Immature natural killer cell (primary cell): ENCODE results near the gene PLA2G4A. TPM values are rescaled to one million over a fixed set of nuclear protein-coding genes. Genes with fewer than 3 reads are reported as not detected.
"Not testable (repeated sequence)": the region's sequence is repeated elsewhere in the genome, so short reads cannot be mapped to it uniquely, and the experiment has no call there.

Experiments
- DNase-seq, 3 donors: peaks; one replicate each; pipeline ENCODE4 v3.0.0; 2022; ENCODE audit warnings: mixed read lengths in 1 of 3
- H3K27ac Mint-ChIP-seq, 6 donors: one replicate each; pipeline ENCODE4 v1.8.0; 2020; ENCODE audit warnings: mixed read lengths in 6 of 6, mild to moderate bottlenecking in 5 of 6, inconsistent platforms in 4 of 6, moderate library complexity in 3 of 6
- H3K27me3 Mint-ChIP-seq, 3 donors: one replicate each; pipeline ENCODE4 v1.8.0; 2020 to 2021; ENCODE audit warnings: low read depth in 3 of 3, mild to moderate bottlenecking in 3 of 3, mixed read lengths in 3 of 3, moderate library complexity in 3 of 3, inconsistent platforms in 1 of 3
- H3K36me3 Mint-ChIP-seq, 3 donors: one replicate each; pipeline ENCODE4 v1.8.0; 2020; ENCODE audit warnings: mixed read lengths in 3 of 3, inconsistent platforms in 2 of 3, mild to moderate bottlenecking in 2 of 3
- H3K4me1 Mint-ChIP-seq, 2 donors: one replicate each; pipeline ENCODE4 v1.8.0; 2020; ENCODE audit warnings: inconsistent platforms in 2 of 2, mild to moderate bottlenecking in 2 of 2, mixed read lengths in 2 of 2, moderate library complexity in 1 of 2
- H3K4me3 Mint-ChIP-seq, 5 donors: one replicate each; pipeline ENCODE4 v1.8.0; 2020; ENCODE audit warnings: mild to moderate bottlenecking in 5 of 5, mixed read lengths in 5 of 5, inconsistent platforms in 3 of 5, moderate library complexity in 3 of 5
- H3K9me3 Mint-ChIP-seq, 6 donors: one replicate each; pipeline ENCODE4 v1.8.0; 2020; ENCODE audit warnings: mild to moderate bottlenecking in 6 of 6, mixed read lengths in 6 of 6, inconsistent platforms in 4 of 6, moderate library complexity in 3 of 6
- polyA plus RNA-seq, 3 donors: library from polyadenylated mRNA; unstranded; fragments of 300-500 nt; fragmentation: Illumina TruSeq; gene quantifications; one replicate each; pipeline ENCODE4 v1.2.3, GENCODE V29; 2021

The PLA2G4A gene
- polyA plus RNA-seq, 3 donors from 2014 or later: not detected

DNA sequence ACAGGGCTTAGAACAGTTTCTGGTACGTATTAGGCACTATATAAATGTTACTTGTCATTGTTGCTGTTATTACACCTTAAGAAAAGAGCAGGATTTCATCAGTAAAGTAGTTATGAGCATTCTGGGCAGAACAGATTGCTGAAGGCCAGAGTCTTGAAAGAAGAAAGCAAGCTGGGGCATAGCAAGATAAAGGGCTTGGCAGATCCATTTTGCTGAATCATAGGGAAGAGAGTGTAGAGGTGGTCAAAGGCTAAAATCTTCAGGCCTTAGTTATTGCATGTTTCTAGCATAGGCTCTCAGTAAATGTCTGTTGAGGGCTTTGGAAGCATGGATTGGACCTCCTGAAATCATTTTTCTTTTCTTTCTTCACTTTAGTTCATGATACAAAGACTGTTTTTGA, 67.5 kb downstream of the PLA2G4A start:
- peaks cover 0 to 3% (median 0%) of the 10 kb centered on the region in 3 donors for H3K27me3 Mint-ChIP-seq
- H3K4me1 Mint-ChIP-seq: no peaks in the 10 kb centered on the region
- H3K27ac Mint-ChIP-seq: no peak overlapping the region
- peaks cover 0 to 14% (median 7%) of the 10 kb centered on the region in 6 donors for H3K9me3 Mint-ChIP-seq
- no peak for DNase-seq
- no peaks in the 10 kb centered on the region for H3K36me3 Mint-ChIP-seq
- H3K4me3 Mint-ChIP-seq: no peak overlapping the region

DNA sequence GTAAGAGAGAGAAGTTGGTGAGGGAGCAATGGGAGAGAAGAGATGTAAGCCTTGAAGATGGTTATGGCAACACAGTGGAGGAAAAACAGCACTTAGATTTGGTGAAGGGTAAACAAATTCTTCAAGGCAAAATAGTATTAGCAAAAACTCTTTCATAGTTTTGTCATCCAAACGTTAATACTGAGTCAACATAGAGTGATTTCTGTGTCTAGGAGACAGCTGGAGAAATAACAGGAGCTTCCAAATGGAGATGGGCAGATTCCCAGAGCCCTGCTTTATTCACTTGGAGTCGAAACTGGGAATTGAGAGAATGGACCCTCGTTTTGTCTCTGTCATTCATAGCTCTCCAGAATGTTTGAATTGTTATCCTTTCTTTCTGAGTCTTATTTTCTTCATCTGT, 68.3 kb downstream of the PLA2G4A start:
- Mint-ChIP-seq H3K9me3 (peaks cover 0 to 12% (median 7%) of the 10 kb centered on the region in 6 donors), H3K36me3 (no peaks in the 10 kb centered on the region), H3K27me3 (peaks cover 0 to 3% (median 0%) of the 10 kb centered on the region in 3 donors), H3K4me3 (no peak overlapping the region), H3K4me1 (no peaks in the 10 kb centered on the region), H3K27ac (no peak overlapping the region)
- no peak for DNase-seq

DNA sequence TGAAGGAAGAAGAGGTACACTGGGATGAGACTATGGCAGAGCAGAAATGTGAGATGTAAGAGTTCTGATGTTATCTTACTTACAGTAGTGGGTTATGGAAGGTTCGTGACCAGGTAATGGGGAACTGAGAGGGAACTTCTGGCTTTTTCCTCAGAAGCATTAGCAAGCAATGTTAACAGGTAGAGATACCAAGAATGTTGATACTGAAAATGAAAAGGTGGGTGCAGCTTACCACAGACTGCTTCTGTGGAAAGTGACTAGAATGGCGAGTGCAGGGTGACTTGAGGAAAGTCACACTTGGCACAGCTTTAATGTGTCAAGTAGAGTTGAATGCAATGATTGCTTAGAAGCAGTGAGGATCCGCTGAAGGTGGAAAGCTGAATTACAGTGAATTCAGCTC, 70.8 kb downstream of the PLA2G4A start:
- Mint-ChIP-seq H3K4me1 (no peaks in the 10 kb centered on the region), H3K27me3 (peaks cover 0 to 3% (median 2%) of the 10 kb centered on the region in 3 donors), H3K4me3 (no peak overlapping the region), H3K36me3 (no peaks in the 10 kb centered on the region), H3K9me3 (peaks cover 0 to 14% (median 7%) of the 10 kb centered on the region in 6 donors), H3K27ac (no peak overlapping the region)
- no peak for DNase-seq

DNA sequence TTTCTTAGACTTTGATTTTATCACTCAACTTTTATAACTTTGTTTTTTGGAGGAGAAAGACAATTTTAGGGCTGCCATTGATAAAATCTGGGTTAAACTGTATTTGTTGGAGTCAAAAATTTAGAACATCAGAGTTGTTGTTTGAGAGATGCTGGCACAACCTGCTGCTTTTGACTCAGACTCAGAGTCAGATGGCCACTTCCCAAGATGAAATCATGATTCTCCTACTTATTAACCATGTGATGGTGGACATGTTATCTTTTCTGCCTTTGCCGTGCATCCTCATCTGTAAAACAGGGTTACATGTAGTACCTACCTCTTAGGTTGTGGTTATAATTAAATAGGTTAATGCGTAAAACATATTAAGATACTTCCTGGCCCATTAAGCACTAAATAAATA, 71.2 kb downstream of the PLA2G4A start:
- Mint-ChIP-seq H3K4me3 (no peak overlapping the region), H3K27me3 (peaks cover 0 to 3% (median 2%) of the 10 kb centered on the region in 3 donors), H3K27ac (no peak overlapping the region), H3K36me3 (no peaks in the 10 kb centered on the region), H3K4me1 (no peaks in the 10 kb centered on the region), H3K9me3 (peaks cover 0 to 14% (median 7%) of the 10 kb centered on the region in 6 donors)
- no peak for DNase-seq

DNA sequence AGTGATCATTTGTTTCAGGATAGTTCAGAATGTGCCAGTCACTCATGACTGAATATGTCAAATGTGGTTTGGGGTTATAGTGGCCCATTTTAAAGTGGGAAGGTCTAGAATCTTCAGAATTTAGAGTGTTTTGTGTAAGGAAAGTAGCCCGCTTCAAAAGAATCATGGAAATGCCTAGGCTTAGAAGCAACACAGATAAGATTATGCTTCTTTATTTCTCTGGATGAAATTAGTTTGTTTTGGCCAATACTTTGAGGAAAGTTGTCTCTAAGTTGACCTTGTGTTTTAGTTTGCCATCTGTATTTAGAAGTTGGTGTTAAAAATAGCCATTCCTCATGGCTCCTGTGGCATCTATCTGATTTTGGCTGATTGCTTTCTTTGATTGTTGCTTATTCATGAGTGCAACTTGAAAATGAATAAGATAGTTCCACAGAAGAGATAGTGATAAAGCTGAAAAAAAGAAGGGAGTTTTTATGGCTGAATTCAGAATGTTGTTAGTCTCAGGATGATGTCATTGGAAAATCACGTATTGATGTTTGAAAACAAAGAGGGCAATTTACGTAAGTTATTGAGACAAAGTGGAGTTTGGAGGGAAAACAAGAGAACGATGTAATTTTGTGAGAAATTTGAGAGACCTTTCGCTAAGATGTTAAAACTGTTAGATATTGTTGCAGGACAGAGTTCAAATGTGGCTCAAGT, 71.9 kb downstream of the PLA2G4A start:
- Mint-ChIP-seq H3K4me1 (no peaks in the 10 kb centered on the region), H3K27ac (no peak overlapping the region), H3K36me3 (no peaks in the 10 kb centered on the region), H3K4me3 (no peak overlapping the region), H3K9me3 (peaks cover 0 to 14% (median 7%) of the 10 kb centered on the region in 6 donors), H3K27me3 (peaks cover 0 to 2% (median 0%) of the 10 kb centered on the region in 3 donors)
- no peak for DNase-seq

DNA sequence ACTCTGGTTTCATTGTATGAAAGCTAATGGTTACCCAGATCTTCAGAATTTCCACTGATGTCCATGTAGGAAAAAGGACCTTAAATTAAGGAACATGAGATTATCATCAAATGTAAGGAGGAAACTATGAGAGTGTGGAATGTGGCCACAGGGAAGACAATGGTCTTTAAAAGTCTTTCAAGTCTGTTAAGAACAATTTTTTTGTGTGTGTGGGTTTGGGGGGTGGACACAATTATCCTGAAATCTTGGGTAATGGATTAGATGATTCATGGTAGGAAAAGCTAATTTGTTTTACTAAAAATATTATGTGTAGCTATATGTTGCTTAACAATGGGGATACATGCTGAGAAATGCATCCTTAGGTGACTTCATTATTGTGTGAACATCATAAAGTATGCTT, 72.9 kb downstream of the PLA2G4A start:
- Mint-ChIP-seq H3K9me3 (peaks cover 0 to 14% (median 7%) of the 10 kb centered on the region in 6 donors), H3K4me1 (no peaks in the 10 kb centered on the region), H3K27me3 (peaks cover 0 to 2% (median 0%) of the 10 kb centered on the region in 3 donors), H3K36me3 (no peaks in the 10 kb centered on the region), H3K4me3 (no peak overlapping the region), H3K27ac (no peak overlapping the region)
- no peak for DNase-seq

DNA sequence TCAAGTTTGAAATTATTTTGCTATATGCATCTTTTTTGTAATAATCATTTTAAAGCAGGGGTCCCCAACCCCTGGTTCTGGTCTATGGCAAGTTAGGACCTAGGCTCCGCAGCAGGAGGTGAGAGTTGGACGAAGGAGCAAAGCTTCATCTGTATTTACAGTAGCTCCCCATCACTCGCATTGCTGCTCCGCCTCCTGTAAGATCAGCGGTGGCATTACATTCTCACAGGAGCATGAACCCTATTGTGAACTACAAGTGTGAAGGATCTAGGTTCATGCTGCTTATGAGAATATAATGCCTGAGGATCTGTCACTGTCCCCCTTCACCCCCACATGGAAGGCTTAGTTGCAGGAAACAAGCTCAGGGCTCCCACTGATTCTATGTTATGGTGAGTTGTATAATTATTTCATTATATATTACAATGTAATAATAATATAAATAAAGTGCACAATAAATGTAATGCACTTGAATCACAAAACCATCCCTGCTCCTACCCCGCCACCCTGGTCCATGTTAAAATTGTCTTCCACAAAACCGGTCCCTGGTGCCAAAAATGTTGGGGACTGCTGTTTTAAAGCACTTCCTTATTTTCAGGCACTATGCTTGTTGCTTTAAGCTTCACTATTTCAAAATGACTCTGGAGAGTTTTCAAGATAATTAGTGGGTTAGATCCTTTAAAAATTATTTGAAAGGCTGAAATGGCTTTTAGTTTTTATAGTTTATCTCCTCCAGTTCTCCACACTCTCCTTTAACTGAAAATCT, 74.8 kb downstream of the PLA2G4A start:
- Mint-ChIP-seq H3K27me3 (peaks cover 0 to 2% (median 0%) of the 10 kb centered on the region in 3 donors), H3K27ac (no peak overlapping the region), H3K4me1 (no peaks in the 10 kb centered on the region), H3K4me3 (no peak overlapping the region), H3K36me3 (no peaks in the 10 kb centered on the region), H3K9me3 (peaks cover 0 to 14% (median 7%) of the 10 kb centered on the region in 6 donors)
- DNase-seq: no peak

DNA sequence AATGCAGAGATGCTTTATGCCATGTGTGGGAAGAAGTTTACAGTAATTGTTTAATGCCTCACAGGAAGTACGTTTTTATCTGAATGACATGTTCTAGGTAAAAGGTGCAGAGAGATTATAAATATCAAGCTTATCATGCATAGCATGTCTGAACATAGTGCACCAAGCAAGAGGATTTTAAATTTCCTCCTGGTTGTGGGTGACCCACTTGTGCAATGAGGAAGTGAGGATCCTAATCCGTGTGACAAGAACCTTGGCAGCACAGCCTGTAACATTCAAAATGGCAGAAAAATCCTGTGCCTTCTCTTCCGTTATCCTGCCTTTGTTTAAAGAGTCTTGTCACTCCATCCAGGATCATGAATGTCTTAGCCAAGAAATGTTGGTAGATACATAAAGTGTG, 75.6 kb downstream of the PLA2G4A start:
- DNase-seq: no peak
- no peaks in the 10 kb centered on the region for H3K4me1 Mint-ChIP-seq
- no peaks in the 10 kb centered on the region for H3K36me3 Mint-ChIP-seq
- H3K4me3 Mint-ChIP-seq: no peak overlapping the region
- H3K27me3 Mint-ChIP-seq: peaks cover 0 to 2% (median 0%) of the 10 kb centered on the region in 3 donors
- peaks cover 0 to 8% (median 2%) of the 10 kb centered on the region in 6 donors for H3K9me3 Mint-ChIP-seq
- H3K27ac Mint-ChIP-seq: no peak overlapping the region

DNA sequence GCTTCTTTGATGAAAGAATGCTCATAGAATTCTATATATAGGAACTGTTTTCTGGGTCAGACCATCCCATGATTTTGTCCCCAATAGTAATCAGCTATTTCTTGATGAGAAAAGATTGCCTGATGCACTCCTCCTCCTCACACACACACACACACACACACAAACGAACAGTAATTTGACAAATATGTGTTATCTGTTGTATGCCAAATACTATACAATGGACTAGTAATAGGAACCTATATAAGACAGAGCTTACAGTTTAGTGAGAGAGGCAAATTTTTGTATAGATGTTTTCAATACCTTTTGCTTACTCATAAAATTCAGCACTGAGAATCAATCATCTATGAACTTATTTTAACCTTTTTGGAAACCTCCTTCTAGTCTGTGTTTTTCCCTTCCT, 76.8 kb downstream of the PLA2G4A start:
- H3K36me3 Mint-ChIP-seq: no peaks in the 10 kb centered on the region
- H3K27ac Mint-ChIP-seq: no peak overlapping the region
- peaks cover 0 to 7% (median 0%) of the 10 kb centered on the region in 6 donors for H3K9me3 Mint-ChIP-seq
- H3K4me3 Mint-ChIP-seq: no peak overlapping the region
- H3K27me3 Mint-ChIP-seq: peaks cover 0 to 2% (median 0%) of the 10 kb centered on the region in 3 donors
- H3K4me1 Mint-ChIP-seq: no peaks in the 10 kb centered on the region
- no peak for DNase-seq

DNA sequence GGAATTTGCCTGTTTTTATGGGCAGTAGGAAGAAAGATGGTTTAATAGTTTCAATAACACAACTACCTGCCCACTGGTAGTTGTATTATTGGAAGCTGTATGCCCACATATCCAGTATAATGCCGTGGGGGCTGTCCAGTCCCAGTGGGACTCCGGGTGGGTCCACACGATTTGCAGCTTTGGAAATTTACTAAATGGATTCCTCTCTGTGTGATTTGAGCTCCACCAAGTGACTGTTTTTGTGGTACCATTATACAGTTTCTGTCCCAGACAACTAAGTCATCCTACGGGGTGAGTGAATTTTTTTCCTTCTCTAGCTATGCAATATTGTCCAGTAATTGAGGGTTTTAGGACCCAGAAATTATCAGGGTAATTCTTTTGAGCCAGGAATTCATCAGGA, 86.8 kb downstream of the PLA2G4A start:
- Mint-ChIP-seq H3K36me3 (no peaks in the 10 kb centered on the region), H3K27me3 (no peaks in the 10 kb centered on the region), H3K4me1 (no peaks in the 10 kb centered on the region), H3K27ac (no peak overlapping the region), H3K4me3 (no peak overlapping the region), H3K9me3 (peaks cover 0 to 2% (median 0%) of the 10 kb centered on the region in 6 donors)
- no peak for DNase-seq

DNA sequence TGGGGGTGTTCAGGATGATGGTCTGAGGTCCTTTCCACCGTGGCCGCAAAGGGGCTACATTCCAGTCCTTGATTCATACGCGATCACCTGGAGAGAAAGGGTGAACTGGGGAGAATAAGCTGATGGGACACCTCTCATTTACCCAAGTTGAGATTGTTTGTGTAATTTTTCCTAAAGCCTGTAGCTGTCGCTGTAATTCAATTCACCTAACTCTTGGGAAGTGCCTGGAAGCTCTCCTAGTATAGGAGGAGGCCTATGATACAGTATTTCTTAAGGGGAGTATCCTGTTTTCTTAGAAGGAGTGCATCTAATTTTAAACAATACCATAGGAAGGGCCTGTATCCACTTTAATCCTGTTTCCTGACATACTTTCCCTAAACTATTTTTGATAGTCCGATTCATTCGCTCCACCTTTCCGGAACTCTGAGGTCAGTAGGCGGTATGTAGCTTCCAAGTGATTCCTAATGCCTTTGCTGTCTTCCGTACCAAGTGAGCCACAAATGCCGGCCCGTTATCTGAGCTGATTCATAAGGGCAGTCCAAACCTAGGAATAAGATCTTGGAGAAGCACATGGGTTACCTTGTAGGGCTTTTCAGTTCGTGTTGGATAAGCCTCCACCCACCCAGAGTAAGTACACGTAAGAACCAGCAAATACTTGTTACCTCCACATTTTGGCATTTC, 88.5 kb downstream of the PLA2G4A start:
- not testable (repeated sequence) for H3K4me3 Mint-ChIP-seq, H3K27ac Mint-ChIP-seq, H3K27me3 Mint-ChIP-seq, DNase-seq, H3K4me1 Mint-ChIP-seq, H3K9me3 Mint-ChIP-seq, H3K36me3 Mint-ChIP-seq

DNA sequence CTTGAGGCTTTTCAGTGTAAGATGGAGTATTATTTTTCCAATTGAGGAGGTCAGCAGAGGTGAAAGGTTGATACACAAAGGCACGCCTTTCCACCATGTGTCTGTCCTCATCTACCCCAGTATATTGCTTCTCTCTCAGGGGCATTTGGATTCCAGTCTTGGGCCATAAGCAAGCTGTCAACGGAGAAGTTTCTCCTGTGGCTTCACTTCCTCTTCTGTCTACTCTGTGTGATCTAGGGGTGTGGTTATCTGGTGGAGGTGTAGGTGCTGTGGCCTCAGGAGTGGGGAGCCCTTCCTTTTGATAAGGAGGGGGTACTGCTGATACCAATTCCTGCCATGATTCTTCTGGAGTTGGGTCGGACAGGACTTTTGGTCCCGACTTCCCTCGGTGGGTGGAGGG, 92.6 kb downstream of the PLA2G4A start:
- H3K9me3 Mint-ChIP-seq, H3K36me3 Mint-ChIP-seq, H3K4me1 Mint-ChIP-seq, H3K4me3 Mint-ChIP-seq, H3K27ac Mint-ChIP-seq, H3K27me3 Mint-ChIP-seq, DNase-seq: not testable (repeated sequence)

DNA sequence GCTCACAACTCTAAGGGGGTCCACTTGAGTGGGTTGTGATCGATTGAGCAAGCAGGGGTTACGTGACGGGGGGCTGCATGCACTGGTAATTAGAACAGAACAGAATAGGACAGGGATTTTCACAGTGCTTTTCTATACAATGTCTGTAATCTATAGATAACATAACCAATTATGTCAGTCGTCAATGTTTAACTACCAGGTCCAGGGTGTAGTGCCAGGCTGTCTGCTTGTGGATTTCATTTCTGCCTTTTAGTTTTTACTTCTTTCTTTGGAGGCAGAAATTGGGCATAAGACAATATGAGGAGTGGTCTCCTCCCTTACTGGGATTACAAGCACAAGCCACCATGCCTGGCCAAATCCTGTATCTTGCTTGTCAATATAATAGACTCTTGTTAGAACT, 94.1 kb downstream of the PLA2G4A start:
- not testable (repeated sequence) for H3K4me1 Mint-ChIP-seq, H3K36me3 Mint-ChIP-seq, H3K27ac Mint-ChIP-seq, H3K27me3 Mint-ChIP-seq, H3K9me3 Mint-ChIP-seq, DNase-seq, H3K4me3 Mint-ChIP-seq

DNA sequence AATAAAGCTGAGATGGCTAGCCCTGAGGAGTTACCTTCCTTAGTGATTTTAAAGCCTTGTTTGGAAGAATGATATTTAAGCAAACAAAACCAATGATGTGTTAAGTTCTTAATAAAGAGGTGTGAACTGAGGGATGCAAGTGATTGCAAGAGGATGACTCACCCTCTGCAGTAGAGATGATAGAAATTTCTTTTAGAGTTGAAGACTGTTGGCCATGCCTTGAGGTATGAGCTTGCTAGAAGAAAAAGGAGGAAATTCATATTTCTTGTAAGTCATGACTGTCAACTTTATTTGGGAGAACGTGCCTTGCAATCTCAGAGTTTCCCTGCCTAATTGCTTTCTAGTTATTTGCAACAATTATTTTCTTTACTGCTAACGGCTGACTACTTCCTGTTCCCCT, 94.7 kb downstream of the PLA2G4A start:
- Mint-ChIP-seq H3K4me3 (no peak overlapping the region), H3K4me1 (peaks cover 0 to 9% of the 10 kb centered on the region in 2 donors), H3K36me3 (no peaks in the 10 kb centered on the region), H3K27me3 (peaks cover 0 to 2% (median 0%) of the 10 kb centered on the region in 3 donors), H3K27ac (no peak overlapping the region), H3K9me3 (peaks cover 0 to 9% (median 2%) of the 10 kb centered on the region in 6 donors)
- no peak for DNase-seq
